Measurements from ENCODE around the gene CST2.
"Not testable (repeated sequence)": the region's sequence is repeated elsewhere in the genome, so short reads cannot be mapped to it uniquely, and the experiment has no call there.

Gene CST2, protein sequence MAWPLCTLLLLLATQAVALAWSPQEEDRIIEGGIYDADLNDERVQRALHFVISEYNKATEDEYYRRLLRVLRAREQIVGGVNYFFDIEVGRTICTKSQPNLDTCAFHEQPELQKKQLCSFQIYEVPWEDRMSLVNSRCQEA

DNA sequence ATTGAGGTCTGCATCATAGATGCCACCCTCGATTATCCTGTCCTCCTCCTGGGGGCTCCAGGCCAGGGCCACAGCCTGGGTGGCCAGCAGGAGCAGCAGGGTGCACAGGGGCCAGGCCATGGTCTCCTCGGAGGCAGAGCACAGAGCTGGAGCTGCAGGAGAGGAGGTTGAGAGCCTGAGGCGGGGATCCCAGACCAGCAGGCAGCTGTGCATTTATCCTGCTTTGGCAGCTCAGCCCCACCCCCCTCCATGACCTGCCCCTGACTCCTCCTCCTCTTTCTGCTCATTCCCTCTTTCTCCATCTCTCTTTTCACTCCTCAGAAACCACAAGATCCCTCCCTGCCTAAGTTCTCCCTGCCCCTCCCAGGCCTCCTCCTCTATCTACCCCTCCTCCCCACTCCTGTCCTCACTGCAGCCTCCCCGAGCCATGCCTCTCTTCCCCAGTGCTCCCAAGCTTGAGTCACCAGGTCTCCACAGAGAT is at the start of gene CST2:
CST2 (minus strand) TSS at position 189 of the 481 bp plus-strand sequence; CDS start at position 120, 69 bp downstream.
- no peak for DNase-seq

DNA sequence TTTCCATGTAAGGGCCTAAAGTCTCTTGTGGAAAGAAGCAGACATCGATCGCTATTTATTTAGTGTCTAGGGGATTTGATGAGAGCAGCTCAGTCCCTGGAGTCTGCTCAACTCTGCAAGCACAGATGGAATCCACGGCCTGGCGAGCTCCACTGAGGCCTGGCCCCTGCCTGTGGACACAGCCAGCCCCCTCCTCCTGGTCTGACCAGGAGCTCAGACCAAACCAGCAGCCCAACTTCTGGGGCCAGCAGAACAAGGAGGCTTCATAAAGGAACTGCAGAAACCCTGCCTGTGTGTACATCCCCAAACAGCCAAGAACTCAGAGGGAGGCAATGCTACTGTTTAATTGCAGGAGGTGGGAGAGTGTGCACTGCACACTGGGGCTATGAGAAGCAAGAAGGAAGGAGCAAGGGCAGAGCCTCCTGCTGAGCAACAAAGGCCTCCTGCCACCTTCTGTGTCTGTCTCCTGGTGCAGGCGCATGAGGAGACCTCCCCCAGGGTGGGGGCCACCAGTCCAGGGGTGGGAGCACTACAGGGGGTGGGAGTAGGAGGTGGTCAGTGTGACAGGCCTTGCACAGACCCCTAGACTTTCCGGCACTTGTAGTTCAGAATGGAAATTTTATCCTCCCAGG is 49.2 kb upstream of the CST2 start:
- DNase-seq, result no peak

DNA sequence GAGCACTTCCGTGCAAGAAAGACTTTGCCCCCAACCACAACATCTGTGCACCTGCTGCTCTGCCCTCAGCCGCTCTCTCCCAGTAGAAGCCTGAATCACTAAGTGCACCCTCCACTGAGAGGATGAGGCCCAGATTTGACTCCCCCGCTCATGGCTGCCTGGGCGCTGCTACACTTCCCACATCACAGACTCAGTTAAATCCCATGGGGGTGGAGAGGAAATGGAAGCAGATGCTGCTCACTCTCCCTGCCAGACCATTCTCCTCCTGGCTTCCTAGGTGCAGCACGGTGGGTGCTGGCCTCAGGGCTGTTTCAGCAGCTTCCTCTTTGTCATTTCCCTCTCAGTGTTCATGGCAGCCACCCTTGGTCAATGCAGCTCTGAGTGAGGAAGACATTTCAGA is 48.2 kb upstream of the CST2 start:
- DNase-seq, result no peak

DNA sequence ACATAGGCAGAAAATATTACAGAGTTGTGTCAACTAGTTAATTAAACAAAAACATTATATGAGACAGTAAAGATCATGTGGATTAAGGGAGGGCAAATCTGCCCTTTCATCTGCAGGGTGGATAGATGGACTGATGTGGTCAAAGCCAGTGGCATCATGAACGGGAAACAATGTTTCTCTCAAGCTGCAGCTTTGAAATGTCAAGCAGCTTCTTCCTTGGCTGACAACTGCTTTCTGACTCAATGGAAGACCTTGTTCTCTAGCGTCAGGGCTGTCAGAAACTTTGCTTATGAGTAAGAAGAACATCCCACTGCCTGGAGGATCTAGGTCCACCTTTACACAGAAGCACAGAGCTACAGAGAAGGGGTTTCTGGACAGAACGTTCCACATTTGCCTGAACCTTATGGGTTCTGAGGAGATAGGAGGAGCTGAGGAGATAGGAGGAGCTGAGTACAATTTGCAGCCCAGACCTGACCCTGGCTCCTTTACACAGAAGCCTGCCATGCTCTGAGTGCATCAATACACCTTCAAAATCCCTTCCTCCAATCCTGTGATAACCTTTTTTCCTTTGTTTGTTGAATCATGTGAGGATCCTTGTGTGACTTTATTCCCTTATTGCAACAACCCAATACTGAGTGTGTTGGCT is 47.0 kb upstream of the CST2 start:
- no peak for DNase-seq

DNA sequence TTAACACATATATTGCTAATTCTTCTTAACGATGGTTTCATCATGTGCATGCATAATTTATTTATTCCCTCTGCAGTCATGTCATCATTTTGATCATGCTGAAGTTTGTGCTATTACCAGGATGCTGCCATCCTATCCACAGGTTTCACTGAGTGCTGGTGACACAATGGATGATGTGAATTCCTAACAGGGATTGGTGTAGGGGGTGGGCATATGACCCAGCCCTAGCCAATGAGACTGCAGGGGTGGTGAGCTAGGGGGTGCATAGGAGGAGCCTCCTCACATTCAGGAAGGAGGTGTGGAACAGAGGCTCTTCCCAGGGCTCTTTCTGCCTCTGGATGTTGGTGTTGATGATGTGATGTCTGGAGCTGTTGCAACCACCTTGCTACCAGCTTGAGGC is 45.5 kb upstream of the CST2 start:
- no peak for DNase-seq

DNA sequence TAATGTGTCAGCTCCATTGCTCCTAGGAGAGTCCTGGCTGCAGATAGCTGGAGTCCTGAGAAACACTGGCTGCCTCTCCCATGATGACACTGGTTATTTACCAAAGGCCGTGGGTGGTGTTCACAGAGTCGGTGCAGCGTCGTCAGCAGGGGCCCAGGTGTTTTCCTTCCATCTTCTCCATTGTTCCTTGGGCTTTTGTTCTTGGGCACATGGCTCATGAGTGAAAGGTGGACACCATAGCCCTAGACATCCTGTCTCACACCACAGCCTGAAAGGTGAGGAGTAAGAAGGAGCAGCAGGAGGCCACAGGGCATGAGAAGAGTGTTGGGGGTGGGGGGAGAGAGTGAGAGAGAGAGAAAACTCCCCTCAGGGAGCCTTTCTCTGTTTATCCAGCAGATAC is 43.9 kb upstream of the CST2 start:
- DNase-seq, result no peak

DNA sequence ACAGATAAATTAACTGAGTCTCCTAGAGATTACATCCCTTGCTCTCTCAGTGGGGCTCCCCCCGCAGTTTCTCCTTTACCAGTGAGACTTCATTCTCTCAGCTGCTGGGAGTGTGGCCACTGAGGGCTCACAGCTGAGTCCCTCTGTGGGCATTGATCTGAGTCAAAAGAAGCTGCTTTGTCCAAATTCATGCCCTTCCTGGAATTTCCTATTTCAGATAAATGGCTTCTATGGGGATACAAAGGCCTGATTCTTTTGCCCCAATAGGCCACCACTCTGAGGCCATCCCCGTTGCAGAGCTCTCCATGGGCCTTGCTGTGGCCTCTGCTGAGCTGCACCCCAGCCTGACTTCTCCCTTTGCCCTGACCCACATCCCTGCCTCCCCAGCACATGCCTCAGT is 43.0 kb upstream of the CST2 start:
- no peak for DNase-seq

DNA sequence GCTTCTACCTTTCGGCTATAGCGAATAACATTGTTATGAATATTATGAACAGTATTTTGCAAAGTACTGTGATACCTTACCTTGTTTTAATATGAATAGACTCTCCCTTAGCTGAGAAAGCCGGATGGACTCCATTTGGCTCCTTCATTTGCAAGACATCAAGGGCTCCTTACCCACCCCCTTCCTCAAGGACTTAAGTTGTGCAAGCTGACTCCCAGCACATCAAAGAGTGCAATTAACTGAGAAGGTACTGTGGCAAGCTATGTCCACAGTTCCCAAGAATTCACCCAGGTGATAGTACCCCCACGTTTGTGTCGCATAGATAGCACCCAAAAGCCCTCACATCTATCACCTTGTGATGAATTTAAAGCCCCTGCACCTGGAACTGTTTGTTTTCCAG is 41.8 kb upstream of the CST2 start:
- DNase-seq, result no peak

DNA sequence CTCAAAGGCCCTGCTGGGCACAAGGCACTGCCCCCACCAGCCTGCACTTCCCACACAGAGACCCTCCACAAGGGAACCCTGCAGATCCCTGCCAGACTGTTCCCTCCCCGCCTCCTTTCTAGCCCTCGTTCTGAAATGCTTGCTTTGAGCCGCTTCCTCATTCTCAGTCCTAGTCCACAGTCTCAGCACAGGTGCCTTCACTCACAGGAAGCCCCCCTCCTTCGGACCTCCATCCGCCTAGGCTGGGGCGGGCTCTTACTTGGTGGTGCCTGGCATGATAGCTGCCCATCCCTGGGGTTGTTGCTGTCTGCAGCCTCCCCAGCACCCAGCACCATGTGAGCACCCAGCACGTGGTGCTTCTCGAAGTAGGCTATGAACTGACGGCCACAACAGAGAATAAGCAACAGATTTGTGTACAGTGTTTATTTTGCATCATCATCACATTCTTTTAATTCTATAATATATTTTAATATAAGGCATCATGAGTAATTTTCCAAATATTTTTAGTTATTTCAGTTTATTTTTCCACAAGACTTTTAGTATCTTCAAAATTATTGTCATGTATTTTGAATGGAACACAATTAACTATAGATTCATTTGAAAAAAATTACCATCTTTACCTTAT is 40.7 kb upstream of the CST2 start:
- DNase-seq, result no peak

DNA sequence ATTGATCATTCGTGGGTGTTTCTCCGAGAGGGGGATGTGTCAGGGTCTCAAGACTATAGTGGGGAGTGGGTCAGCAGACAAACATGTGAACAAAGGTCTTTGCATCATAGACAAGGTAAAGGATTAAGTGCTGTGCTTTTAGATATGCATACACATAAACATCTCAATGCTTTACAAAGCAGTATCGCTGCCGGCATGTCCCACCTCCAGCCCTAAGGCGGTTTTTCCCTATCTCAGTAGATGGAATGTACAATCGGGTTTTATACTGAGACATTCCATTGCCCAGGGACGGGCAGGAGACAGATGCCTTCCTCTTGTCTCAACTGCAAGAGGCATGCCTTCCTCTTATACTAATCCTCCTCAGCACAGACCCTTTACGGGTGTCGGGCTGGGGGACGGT is 34.2 kb upstream of the CST2 start:
- not testable (repeated sequence) for DNase-seq

DNA sequence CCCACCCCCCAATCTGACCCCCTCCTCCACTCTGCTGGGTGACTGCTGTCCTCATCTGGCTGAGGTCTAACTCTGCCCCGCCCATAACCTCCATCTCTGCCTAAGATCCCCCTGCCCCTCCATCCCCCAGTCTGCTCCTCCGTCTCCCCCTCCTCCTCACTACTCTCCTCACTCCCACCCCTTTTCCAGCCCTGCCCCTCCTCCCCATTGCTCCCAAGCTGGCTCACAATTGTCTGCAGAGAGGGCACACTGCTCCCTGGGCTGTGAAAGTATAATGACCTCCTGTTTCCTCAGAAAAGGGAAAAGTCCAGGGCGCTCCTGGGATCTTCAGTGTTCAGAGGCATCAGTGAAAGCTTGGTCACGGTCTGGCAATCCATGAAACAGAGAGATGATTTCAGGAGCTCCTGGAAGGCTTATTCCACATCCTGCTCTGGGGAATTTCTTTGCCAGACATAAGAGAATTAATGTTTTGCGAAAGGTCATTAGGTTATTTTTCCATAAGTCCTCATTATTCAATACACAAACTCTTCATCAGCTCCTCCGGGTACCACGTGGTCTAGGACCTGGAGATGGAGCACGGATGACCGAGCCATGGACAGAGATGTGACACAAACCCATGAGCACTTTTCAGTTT is 31.6 kb upstream of the CST2 start:
- no peak for DNase-seq

DNA sequence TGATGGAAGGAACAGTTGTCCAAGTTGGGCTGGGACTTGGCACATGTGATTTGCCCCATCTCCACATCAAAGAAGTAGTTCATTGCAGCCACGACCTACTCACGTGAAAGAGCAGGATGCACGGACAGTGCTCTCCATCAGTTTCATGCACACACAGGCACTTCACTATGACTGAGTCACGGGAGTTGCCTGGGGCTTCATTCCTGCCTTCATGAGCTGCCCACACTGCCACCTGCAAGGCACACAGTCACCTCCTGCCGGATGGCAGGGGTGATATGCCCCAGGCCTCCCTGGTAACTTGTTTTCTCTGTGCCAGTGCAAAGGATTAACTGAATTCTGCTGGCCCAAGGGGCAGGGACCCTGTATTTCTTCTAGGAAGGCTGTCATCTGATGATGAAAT is 30.2 kb upstream of the CST2 start:
- no peak for DNase-seq

DNA sequence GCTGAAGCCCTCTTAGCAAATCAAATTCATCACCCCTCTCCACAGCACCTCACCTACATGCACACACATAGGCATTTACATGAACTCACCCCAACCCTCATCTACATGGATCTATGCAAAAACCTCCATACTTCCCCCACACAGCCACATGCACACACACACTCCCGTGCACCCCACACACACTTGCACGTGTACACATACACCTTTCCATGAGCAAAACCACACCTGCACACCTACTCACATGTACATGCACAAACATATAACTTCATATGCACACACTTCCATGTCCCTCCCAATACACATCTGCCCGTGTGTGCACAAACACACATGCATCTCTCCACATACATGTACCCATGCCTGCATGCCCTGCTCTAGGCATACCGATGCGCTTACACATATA is 29.7 kb upstream of the CST2 start:
- no peak for DNase-seq

DNA sequence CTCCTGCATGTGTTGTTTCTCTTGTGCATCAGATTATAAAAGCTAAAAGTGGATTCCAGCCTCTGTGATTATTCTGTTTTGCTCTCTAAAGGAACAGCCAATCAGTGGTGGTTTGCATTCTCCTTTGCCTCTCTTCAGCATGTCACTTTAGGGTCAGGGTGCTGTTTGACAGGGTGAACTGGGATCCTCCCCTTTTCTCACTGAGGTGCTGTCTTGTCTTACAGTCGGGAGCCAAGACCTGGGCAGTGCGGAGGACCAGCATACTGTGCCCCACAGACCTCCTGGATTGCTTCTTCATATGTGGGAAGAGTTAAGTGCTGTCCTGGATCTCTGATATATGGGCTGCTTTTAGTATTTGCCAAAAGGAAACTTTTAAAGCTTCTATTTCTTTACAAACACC is 15.2 kb upstream of the CST2 start:
- DNase-seq, result no peak

DNA sequence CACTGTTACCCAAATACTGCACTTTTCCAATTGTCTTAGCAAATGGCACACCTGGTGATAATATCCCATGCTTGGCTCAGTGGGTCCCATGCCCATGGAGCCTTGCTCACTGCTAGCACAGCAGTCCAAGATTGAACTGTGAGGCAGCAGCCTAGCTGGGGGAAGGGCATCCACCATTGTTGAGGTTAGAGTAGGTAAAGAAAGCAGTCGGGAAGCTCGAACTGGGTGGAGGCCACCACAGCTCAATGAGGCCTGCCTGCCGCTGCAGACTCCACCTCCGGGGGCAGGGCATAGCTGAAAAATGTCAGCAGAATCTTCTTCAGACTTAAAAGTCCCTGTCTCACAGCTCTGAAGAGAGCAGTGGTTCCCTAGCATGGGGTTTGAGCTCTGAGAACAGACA is 9.2 kb upstream of the CST2 start:
- no peak for DNase-seq

DNA sequence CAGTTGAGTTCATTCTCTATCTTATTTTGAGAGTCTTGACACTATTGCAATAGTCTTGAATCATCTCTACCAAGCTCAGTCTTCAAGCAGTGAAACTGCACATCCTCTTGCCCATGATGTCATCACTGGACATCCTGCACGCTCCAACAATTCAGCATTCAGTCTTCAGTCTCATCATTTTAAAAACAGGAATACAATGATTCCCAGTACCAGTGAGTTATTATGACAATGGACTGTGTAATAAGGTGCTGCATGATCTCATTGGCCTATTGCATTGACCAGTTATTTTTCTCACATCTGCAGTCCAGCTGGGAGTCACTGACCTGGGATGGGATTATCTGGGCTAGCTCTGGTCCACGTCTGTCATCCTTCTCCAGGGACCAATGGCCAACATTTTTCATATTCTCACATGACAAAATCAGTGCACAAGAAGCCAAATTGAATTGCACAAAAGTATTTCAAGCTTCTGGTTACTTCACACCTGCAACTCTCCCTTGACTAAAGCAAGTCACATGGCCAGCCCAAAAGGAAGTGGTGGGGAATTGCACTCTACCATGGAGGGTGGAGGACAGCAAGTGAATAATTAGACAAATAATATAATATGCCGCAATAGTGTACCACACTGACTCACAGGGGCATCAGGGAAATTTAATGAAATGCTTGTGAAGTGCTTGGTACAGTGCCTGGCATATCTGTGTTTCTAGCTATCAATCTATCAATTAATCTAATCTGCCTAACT is 6.4 kb upstream of the CST2 start:
- no peak for DNase-seq

DNA sequence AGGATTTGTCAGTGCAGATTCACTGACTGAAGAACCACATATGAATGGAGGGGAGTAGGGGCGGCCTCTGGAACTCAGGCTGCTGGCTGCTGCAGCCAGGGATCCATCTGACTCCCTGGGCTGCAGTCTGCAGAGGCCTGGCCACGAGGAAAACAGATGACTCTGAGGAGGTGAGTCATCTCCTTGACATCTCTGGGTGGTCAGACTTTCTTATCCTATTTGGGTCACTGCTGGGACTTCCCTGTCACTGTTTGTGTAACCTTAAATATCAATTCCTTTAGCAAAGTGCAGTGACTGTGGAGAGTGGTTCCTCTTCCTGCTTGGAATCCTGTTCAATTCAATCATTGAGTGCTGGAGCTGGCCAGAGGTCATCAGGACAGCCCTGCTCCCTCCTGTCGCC is 5.4 kb upstream of the CST2 start:
- not testable (repeated sequence) for DNase-seq

DNA sequence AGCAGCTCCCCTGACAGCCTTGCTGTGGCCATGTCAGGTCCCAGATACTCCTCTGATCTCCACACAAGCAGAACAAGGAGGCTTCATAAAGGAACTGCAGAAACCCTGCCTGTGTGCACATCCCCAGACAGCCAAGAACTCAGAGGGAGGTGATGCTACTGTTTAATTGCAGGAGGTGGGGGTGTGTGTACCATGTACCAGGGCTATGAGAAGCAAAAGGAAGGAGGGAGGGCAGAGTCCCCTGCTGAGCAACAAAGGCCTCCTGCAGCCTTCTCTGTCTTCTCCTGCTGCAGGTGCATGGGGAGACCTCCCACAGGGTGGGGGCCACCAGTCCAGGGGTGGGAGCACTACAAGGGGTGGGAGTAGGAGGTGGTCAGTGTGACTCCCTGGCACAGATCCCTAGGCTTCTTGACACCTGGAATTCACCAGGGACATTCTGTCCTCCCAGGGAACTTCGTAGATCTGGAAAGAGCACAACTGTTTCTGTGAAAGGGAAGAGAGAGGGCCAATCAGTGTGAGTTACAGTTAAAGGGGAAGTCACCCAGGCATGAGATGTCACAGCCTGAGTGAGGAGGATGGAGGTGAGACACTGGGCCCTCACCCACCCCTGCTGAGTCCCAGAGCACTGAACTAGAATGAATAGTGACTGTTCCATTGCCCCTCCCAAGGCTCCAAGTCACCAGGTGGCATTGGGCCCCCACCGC is 2.8 kb downstream of the CST2 start:
- DNase-seq, result no peak

DNA sequence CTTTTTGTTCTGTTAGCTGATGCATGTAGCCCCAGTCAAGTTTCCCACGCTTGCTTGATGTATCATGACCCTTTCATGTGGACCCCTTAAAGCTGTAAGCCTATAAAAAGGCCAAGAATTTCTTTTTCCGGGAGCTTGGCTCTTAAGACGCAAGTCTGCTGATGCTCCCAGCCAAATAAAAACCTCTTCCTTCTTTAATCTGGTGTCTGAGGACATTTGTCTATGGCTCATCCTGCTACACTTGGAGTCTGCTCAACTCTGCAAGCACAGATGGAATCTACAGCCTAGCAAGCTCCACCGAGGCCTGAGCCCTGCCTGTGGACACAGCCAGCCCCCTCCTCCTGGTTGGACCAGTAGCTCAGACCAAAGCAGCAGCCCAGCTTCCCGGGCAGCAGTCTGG is 3.4 kb downstream of the CST2 start:
- DNase-seq, result no peak

DNA sequence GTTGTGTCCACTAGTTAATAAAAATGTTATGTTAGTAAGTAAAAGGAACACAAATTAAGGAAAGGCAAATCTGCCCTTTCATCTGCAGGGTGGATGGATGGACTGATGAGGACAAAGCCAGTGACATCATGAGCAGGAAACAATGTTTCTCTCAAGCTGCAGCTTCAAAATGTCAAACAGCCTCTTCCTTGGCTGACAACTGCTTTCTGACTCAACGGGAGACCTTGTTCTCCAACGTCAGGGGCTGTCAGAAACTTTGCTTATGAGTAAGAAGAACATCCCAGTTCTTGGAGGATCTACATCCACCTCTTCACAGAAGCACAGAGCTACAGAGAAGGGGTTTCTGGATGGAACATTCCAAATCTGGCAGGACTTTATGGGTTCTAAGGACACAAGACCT is 6.0 kb downstream of the CST2 start:
- no peak for DNase-seq

DNA sequence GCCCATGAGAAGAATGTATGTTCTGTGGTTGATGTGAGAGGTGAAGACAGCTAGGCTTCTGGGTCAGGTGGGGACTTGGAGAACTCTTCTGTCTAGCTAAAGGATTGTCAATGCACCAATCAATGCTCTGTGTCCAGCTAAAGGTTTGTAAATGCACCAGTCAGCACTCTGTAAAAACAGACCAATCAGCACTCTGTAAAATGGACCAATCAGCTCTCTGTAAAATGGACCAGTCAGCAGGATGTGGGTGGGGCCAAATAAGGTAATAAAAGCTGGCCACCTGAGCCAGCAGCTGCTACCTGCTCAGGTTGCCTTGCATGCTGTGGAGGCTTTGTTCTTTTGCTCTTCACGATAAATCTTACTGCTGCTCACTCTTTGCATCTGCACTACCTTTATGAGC is 15.0 kb downstream of the CST2 start:
- not testable (repeated sequence) for DNase-seq

DNA sequence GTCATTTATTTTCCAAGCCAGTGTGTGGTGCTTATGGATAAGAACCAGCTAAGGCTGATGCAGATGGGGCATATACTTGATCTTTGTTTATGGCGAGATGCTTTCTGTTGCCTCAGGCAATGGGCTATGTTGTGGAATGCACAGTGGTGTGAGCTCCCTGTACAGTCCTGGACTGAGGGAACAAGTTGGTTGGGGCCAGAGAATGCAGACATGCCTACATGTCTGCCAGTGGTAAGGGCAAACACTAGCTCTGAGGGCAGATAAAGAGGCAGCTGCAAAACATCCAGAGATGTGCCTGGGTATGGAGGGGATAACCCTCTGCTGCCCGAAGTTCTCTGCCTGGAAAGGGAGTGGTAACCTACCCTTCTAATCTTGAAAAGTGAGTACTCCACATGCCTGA is 16.2 kb downstream of the CST2 start:
- DNase-seq, result not testable (repeated sequence)
